Nephron progenitor cell (in vitro differentiated cells): ENCODE measurements around the gene PPP1R37.

ENCODE experiments used
- DNase-seq: peaks from one replicate; pipeline ENCODE4 v3.0.0; 2021
- H3K27ac Mint-ChIP-seq: 2 replicates; pipeline ENCODE4 v1.8.0; 2021; ENCODE audit warnings: mild to moderate bottlenecking, moderate library complexity, mixed read lengths
- H3K27me3 Mint-ChIP-seq: 2 replicates; pipeline ENCODE4 v1.8.0; 2021; ENCODE audit warnings: mild to moderate bottlenecking, low read depth, mixed read lengths; ENCODE audit not compliant: poor library complexity
- H3K36me3 Mint-ChIP-seq: 2 replicates; pipeline ENCODE4 v1.8.0; 2021; ENCODE audit warnings: low read depth, mixed read lengths
- H3K4me1 Mint-ChIP-seq: 2 replicates; pipeline ENCODE4 v1.8.0; 2021; ENCODE audit warnings: mixed read lengths
- H3K4me3 Mint-ChIP-seq: 2 replicates; pipeline ENCODE4 v1.8.0; 2021; ENCODE audit warnings: mild to moderate bottlenecking, moderate library complexity, mixed read lengths
- H3K9me3 Mint-ChIP-seq: 2 replicates; pipeline ENCODE4 v1.8.0; 2021; ENCODE audit warnings: mild to moderate bottlenecking, moderate library complexity, mixed read lengths
- TF ChIP-seq, protein P1 (sequence below): fragments of 200-600 bp; sonication (generic); IDR thresholded peaks from 2 replicates; pipeline ENCODE4 v1.5.0; 2021; ENCODE audit warnings: antibody characterized with exemption

Gene PPP1R37

DNA sequence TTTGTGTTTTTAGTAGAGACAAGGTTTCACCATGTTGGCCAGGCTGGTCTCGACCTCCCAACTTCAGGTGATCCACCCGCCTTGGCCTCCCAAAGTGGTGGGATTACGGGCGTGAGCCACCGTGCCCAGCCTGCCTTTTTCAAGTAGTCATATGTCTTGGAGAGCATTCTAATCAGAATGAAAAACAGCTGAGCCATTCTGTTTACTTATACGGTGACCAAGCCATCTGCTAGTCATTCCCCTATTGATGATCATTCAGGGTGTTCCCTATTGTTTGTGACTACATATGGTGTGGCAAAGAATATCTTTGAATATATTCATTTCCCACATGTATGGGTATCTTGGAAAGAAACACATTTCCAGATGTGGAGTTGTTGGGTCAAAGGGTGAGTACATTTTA is 102.8 kb downstream of the PPP1R37 start:
- no peak for DNase-seq
- no peaks in the 10 kb centered on the region for H3K36me3 Mint-ChIP-seq

More for the DNA sequence above, 102.8 kb downstream of the PPP1R37 start:
- Mint-ChIP-seq H3K27me3 (peaks cover 47% of the 10 kb centered on the region), H3K4me1 (peaks cover 19% of the 10 kb centered on the region), H3K4me3 (no peak overlapping the region), H3K9me3 (no peaks in the 10 kb centered on the region), H3K27ac (no peak overlapping the region)
- TF ChIP-seq, protein P1, sequence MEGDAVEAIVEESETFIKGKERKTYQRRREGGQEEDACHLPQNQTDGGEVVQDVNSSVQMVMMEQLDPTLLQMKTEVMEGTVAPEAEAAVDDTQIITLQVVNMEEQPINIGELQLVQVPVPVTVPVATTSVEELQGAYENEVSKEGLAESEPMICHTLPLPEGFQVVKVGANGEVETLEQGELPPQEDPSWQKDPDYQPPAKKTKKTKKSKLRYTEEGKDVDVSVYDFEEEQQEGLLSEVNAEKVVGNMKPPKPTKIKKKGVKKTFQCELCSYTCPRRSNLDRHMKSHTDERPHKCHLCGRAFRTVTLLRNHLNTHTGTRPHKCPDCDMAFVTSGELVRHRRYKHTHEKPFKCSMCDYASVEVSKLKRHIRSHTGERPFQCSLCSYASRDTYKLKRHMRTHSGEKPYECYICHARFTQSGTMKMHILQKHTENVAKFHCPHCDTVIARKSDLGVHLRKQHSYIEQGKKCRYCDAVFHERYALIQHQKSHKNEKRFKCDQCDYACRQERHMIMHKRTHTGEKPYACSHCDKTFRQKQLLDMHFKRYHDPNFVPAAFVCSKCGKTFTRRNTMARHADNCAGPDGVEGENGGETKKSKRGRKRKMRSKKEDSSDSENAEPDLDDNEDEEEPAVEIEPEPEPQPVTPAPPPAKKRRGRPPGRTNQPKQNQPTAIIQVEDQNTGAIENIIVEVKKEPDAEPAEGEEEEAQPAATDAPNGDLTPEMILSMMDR = no peak
